ENCODE results near the gene SNAPC3.

- TF ChIP-seq CTCF (IDR thresholded peaks at IDR 0.05), result no peak
- TF ChIP-seq EZH2 (IDR thresholded peaks at IDR 0.05), result no peak
- TF ChIP-seq EZH2phosphoT487 (IDR thresholded peaks at IDR 0.05), result no peak
These were observed 695 bp upstream of the SNAPC3 start for GRCh38 chr9:15421990-15422371.

All from neural progenitor cell (in vitro differentiated cells).